GM18907 (cell line): Measurements from ENCODE around the gene ZBTB2.
"Not testable (repeated sequence)": the region's sequence is repeated elsewhere in the genome, so short reads cannot be mapped to it uniquely, and the experiment has no call there.

Experiments
- ATAC-seq: cut with Tn5 transposase; IDR thresholded peaks from one replicate; pipeline ENCODE4 v1.9.1; 2021; ENCODE audit warnings: mild to moderate bottlenecking, moderate library complexity; ENCODE audit not compliant: unreplicated experiment

The ZBTB2 gene

DNA sequence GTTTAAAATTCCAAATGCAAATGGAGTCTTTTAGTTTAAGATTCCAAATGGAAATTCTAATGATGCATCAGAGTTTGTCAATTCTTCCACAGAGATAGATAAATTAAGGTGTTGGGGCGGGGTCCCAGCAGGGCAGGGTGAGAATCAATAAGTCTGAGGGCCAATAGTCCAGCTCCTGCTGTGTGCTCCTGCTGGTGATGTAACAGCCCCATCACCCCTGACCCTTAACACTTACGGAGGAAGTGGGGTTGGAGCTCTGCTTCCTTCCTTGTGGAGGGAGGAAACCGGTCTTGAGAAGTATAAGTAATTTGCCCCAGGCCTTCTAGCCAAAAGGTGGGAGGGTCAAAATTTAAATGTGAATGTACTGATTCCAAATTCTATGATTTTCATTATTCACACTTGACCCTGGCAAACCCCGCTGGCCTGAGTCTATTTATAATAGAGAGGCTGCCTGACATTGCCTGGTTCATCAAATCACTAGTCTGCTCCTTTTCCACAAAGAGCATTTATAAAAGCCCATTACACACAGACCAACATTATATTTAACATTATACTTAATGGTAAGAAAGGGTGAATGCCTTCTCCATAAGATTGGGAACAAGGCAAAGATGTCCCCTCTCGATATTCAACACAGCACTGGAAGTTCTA, 17.2 kb downstream of the ZBTB2 start:
- ATAC-seq: no peak

DNA sequence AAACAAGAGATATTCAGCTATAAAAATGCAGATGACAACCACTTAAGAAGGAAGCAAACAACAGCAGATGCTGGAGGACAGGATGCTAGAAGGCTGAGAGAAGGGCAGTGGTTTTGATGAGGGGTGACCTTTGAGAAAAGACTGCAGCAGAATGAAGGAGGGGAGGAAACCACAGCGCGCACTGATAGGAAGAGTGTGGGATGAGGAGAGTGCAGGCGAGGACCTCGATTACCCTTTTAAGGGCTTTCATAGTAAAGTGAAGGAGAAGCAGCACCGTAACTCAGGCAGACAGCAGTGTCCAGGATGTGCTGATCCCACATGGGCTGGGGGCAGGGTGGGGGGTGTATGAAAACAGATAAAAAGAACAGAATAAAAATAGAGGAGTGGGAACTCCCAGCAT, 19.2 kb downstream of the ZBTB2 start:
- ATAC-seq: no peak

DNA sequence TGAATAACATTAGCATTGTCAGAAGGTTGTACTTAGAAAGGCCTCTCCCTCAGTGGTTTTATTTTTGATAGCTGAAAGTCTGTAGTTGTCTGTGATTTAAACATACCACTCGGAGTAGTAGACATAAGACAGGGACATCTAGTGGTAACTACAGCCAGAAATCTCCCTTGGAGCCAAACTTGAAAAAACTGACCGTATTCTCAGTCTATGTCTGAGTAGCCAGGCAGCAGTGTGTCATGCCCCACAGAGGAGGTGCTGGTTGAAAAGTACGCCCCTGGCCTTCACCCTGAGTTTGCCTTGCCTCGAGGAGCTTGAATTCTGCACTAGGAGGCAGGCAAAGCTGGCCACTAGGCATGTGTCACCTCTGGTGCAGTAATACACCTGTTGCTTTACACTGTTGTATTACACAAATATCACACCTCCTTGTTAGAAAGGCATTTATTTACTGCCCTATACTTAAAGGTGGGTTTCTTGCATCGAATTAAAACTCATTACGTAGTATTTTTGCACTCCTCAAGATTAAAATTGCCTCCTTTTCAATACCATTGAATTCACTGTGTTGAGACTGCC, 20.8 kb downstream of the ZBTB2 start:
- no peak for ATAC-seq

DNA sequence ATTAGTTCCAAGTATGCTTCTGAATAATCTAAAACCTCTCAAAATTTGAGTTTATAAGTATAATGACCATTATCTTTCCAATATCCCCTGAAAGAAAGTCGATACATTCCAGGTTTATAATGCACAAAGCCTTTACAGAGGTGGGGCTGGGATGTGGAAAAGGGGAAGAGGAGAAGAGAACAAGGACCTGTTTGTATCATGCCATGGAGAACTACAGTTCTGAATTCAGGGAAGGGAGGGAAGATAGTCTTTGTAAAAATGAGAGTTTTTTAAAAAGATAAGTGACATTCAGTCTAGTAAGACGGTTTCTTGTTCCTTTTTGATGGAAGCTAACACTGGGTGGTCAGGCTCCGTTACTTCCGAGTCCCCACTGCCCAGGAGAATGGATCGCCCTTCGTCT, 26.1 kb downstream of the ZBTB2 start:
- no peak for ATAC-seq

DNA sequence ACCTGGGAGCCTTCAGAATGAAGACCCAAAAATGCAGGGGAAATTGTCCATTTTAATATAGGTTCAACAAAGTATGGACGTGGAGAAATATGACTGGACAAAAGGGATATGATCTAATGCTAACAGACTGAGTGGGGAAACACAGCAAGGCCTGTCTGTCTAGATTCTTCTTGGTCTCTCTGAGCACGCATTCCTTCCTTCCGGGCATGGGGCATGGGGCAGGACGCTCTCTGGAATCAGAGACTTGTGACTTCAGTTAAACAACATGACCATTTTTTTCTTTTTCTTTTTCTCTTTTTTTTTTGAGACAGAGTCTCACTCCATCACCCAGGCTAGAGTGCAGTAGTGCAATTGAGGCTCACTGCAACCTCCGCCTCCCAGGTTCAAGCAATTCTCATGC, 31.9 kb downstream of the ZBTB2 start:
- ATAC-seq: no peak

DNA sequence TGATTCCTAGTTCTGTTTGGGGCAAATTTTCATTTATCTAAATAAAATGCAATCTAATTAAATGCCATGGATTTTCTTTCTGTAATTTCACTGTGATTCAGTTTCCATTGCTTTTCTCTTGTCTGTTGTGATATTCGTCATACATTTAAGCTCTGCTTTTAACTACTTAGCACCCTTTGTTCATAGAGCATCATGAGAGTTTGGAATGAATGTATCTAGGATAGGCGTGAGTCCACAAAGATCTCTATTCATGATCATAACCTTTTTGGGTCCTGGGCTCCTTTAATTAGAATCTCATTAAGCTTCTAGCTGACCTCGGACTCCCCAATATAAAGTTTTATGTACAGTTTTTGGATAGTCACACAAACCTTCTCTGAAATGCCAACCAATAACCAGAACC, 32.9 kb downstream of the ZBTB2 start:
- no peak for ATAC-seq

DNA sequence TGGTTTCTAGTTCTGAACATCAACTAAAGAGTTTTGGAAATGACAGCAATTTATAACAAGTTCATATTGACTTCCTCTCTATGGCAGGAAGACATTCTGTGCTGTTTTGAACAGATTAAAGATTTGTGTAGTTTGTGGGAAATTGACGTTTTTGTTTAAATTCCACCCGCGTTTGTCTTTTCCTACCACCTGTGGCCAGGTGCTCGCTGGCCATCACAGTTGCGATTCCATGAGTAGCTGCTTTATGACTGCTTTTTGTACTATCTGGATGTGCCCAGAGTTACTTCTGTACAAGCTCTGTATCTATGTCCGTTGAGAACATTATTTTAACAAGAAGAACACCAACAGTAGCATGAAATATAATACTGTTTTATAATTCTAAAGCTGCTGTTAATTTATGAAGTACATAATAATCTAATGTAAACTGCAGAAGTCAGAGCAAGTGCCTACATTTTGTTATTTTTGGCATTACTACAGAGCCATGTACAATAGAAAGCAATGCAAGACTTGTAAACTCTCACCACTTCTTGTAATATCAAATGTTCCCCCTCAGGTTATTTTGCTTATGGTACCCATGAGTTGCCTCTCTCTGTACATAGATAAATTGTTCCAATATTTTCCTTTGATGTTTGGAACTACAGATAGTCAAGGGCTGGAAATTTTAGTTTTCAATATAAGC, 33.5 kb downstream of the ZBTB2 start:
- no peak for ATAC-seq

DNA sequence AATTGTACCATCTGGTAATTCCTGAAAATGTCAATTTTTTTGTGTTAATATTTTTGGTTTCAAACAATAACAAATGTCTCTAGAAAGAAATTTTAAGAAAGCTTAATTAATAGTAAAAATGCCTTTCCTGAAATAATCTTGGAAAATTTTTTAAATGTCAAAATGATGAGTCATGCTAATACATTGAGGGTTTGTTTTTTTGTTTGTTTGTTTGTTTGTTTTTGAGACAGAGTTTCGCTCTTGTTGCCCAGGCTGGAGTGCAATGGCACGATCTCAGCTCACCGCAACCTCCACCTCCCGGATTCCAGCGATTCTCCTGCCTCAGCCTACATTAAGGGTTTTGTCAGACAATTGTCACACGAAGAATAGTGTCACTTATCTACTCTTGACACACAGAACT, 34.4 kb downstream of the ZBTB2 start:
- ATAC-seq: not testable (repeated sequence)

DNA sequence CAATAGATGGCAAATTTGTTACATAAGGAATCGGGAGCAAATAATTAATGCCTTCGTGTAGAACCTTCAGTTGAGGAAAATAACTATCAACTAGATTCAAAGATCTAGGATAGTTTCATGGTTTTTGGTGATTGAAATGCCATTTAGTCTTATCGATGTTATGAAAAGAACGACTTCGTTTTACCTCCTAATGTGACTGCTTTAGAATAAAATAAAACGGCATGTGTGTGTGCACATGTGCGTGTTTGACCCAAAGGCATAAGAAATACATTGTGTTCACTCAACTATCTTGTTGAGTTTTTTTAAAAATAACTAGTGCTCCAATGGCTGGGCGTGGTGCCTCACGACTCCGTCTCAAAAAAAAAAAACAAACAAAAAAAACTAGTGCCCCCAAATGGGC, 37.6 kb downstream of the ZBTB2 start:
- no peak for ATAC-seq

DNA sequence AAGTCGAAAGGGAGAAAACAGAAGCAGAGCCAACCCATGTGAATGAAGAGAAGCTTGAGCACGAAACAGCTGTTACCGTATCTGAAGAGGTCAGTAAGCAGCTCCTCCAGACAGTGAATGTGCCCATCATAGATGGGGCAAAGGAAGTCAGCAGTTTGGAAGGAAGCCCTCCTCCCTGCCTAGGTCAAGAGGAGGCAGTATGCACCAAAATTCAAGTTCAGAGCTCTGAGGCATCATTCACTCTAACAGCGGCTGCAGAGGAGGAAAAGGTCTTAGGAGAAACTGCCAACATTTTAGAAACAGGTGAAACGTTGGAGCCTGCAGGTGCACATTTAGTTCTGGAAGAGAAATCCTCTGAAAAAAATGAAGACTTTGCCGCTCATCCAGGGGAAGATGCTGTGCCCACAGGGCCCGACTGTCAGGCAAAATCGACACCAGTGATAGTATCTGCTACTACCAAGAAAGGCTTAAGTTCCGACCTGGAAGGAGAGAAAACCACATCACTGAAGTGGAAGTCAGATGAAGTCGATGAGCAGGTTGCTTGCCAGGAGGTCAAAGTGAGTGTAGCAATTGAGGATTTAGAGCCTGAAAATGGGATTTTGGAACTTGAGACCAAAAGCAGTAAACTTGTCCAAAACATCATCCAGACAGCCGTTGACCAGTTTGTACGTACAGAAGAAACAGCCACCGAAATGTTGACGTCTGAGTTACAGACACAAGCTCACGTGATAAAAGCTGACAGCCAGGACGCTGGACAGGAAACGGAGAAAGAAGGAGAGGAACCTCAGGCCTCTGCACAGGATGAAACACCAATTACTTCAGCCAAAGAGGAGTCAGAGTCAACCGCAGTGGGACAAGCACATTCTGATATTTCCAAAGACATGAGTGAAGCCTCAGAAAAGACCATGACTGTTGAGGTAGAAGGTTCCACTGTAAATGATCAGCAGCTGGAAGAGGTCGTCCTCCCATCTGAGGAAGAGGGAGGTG, 38.7 kb downstream of the ZBTB2 start:
- no peak for ATAC-seq

DNA sequence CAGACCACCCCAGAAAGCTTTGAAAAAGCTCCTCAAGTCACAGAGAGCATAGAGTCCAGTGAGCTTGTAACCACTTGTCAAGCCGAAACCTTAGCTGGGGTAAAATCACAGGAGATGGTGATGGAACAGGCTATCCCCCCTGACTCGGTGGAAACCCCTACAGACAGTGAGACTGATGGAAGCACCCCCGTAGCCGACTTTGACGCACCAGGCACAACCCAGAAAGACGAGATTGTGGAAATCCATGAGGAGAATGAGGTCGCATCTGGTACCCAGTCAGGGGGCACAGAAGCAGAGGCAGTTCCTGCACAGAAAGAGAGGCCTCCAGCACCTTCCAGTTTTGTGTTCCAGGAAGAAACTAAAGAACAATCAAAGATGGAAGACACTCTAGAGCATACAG, 39.6 kb downstream of the ZBTB2 start:
- ATAC-seq: no peak

DNA sequence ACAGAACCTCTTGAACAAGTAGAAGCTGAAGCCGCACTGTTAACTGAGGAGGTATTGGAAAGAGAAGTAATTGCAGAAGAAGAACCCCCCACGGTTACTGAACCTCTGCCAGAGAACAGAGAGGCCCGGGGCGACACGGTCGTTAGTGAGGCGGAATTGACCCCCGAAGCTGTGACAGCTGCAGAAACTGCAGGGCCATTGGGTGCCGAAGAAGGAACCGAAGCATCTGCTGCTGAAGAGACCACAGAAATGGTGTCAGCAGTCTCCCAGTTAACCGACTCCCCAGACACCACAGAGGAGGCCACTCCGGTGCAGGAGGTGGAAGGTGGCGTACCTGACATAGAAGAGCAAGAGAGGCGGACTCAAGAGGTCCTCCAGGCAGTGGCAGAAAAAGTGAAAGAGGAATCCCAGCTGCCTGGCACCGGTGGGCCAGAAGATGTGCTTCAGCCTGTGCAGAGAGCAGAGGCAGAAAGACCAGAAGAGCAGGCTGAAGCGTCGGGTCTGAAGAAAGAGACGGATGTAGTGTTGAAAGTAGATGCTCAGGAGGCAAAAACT, 40.1 kb downstream of the ZBTB2 start:
- no peak for ATAC-seq

DNA sequence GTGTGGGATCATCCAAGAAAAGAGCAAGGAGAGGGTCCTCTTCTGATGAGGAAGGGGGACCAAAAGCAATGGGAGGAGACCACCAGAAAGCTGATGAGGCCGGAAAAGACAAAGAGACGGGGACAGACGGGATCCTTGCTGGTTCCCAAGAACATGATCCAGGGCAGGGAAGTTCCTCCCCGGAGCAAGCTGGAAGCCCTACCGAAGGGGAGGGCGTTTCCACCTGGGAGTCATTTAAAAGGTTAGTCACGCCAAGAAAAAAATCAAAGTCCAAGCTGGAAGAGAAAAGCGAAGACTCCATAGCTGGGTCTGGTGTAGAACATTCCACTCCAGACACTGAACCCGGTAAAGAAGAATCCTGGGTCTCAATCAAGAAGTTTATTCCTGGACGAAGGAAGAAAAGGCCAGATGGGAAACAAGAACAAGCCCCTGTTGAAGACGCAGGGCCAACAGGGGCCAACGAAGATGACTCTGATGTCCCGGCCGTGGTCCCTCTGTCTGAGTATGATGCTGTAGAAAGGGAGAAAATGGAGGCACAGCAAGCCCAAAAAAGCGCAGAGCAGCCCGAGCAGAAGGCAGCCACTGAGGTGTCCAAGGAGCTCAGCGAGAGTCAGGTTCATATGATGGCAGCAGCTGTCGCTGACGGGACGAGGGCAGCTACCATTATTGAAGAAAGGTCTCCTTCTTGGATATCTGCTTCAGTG, 40.8 kb downstream of the ZBTB2 start:
- ATAC-seq: no peak

DNA sequence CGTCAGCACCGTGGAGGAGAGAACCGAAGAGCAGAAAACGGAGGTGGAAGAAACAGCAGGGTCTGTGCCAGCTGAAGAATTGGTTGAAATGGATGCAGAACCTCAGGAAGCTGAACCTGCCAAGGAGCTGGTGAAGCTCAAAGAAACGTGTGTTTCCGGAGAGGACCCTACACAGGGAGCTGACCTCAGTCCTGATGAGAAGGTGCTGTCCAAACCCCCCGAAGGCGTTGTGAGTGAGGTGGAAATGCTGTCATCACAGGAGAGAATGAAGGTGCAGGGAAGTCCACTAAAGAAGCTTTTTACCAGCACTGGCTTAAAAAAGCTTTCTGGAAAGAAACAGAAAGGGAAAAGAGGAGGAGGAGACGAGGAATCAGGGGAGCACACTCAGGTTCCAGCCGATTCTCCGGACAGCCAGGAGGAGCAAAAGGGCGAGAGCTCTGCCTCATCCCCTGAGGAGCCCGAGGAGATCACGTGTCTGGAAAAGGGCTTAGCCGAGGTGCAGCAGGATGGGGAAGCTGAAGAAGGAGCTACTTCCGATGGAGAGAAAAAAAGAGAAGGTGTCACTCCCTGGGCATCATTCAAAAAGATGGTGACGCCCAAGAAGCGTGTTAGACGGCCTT, 41.6 kb downstream of the ZBTB2 start:
- ATAC-seq: no peak

DNA sequence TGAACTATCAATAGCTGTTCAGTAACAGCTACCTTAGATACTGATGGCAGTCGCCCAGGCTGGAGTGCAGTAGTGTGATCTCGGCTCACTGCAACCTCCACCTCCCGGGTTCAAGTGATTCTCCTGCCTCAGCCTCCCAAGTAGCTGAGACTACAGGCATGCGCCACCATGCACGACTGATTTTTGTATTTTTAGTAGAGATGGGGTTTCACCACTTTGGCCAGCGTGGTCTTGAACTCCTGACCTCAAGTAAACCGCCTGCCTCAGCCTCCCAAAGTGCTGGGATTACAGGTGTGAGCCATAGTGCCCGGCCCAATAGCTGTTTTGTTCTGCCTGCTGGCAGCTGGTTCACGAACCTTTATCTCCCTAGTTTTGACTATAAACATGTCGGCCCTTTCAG, 48.6 kb downstream of the ZBTB2 start:
- ATAC-seq: not testable (repeated sequence)

DNA sequence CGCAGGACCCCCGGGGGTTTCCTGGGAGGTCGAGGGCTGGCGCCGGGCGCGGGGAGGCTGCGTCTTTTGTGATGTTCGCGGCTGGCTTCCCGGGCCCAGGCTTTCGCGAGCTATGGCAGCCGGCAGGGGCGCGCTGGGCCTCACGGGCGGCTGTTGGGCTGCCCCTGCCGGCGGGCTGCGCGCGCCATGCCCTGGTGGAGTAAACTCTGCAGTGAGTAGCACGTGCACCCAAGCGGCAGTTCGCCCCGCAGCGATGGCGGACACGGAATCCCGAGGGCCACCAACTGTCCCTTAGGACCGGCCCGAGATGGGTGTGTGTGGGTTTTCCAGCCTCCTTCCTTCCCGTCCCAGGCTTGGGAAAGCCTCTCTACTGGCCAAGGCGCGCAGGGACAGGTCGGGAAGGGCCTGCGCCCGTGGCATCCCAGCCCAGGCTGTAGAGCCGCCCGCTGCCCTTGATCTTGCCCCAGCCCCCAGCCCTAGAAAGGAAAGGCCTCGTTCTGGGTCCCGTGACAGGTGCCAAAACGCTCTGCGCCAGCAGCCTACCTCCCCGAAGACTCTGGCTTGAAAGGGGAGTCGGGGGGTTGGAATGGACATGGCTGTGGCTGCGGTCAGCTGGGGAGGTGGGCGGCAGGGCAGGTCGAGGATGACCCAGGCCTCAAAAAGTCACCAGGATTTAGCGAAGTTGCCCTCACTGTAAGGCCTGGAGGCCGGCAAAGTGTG, 49.7 kb downstream of the ZBTB2 start:
- ATAC-seq: no peak

DNA sequence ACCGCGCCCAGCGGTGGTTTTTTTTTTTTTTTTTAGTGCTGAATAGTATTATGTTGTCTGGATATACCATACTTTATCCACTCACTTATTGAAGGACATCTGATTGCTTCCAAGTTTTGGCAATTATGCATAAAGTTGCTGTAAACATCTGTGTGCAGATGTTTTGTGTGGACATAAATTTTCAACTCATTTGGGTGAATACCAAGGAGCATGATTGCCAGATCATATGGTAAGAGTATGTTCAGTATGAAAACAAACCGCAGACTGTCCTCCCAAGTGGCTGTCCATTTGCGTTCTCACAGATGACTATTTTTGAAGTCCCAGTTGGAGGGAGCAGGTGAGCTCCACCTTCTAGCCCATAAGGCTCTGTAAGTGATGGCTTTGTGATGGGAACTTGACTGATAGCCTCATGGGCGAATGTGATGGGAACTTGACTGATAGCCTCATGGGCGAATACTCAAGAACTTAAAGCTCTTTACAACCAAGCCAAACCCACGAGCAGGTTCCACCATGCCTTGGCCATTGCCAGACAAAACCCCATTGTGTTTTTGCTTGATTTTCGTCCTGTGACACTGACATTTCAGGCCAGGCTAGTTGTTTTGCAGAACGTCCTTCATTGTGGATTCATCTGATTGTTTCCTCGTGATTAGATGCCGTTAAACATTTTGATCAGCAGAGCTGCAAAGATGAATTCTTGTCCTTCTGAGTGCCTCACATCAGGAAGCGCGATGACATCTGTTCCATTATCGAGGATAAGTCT, 51.0 kb downstream of the ZBTB2 start:
- no peak for ATAC-seq

DNA sequence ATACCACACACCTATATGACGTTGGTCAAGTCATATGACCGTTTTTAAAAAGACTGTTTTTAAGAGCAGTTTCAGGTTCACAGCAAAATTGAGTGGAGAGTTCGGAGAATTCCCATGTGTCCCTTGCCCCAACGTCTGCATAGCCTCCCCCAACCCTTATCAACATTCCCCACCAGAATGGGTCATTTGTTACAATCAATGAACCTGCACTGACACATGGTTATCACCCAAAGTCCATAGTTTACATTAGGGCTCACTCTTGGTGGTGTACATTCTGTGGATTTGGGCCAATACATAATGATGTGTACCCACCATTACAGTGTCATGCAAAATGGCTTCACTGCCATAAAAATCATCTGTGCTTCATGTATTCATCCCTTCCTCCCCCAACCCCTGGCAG, 52.0 kb downstream of the ZBTB2 start:
- ATAC-seq: no peak
